ENCODE data around the gene SLC13A3.

DNA sequence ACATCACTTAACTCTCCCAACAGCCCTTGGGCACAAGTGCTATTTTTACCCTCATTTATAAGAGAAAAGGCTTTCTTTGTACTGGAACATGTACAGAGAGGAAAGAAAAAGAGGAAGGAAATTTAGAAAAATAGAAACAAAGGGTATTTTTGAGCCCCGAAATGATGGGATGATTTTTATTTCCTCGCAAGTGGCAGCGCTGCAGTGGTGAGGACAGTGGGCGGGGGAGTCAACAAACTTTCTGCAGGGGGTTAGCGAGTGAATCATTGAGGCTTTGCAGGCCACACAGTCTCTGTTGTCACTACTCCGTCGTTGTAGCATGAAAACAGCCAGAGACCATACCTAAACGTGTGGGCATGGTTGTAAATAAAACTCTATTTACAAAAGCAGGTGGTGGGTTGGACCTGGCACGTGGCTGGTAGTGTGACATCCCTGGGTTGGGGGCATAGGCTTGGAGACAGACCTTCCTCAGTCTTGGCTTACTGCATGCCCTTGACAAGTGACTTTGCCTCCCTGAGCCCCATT lies 75.3 kb downstream of the SLC13A3 start:
- TF ChIP-seq, protein P1, sequence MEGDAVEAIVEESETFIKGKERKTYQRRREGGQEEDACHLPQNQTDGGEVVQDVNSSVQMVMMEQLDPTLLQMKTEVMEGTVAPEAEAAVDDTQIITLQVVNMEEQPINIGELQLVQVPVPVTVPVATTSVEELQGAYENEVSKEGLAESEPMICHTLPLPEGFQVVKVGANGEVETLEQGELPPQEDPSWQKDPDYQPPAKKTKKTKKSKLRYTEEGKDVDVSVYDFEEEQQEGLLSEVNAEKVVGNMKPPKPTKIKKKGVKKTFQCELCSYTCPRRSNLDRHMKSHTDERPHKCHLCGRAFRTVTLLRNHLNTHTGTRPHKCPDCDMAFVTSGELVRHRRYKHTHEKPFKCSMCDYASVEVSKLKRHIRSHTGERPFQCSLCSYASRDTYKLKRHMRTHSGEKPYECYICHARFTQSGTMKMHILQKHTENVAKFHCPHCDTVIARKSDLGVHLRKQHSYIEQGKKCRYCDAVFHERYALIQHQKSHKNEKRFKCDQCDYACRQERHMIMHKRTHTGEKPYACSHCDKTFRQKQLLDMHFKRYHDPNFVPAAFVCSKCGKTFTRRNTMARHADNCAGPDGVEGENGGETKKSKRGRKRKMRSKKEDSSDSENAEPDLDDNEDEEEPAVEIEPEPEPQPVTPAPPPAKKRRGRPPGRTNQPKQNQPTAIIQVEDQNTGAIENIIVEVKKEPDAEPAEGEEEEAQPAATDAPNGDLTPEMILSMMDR (IDR thresholded peaks at IDR 0.05) = no peak
- no peak for TF ChIP-seq POLR2A (IDR thresholded peaks at IDR 0.05; ENCODE audit: low read length)
- TF ChIP-seq MYC (IDR thresholded peaks at IDR 0.05; ENCODE audit: borderline replicate concordance, low read length) = no peak
- TF ChIP-seq SREBF2 (IDR thresholded peaks at IDR 0.05) = no peak
- no peak for TF ChIP-seq NFE2L2 (conservative IDR thresholded peaks at IDR 0.05; ENCODE audit: low read length)
- TF ChIP-seq RFX5 (IDR thresholded peaks at IDR 0.05) = no peak
- no peak for TF ChIP-seq SMC3 (IDR thresholded peaks at IDR 0.05)
- TF ChIP-seq RCOR1 (IDR thresholded peaks at IDR 0.05; ENCODE audit: low read depth, low read length) = no peak
